Activated CD4-positive, alpha-beta T cell treated with anti-CD3 and anti-CD28 coated beads, Interleukin-2, amount 50 U/mL, for 16 hours (primary cell): ENCODE measurements around the gene YWHAG.
"Not testable (repeated sequence)": the region's sequence is repeated elsewhere in the genome, so short reads cannot be mapped to it uniquely, and the experiment has no call there.

Experiments used
- DNase-seq: peaks from one replicate; pipeline ENCODE4 v3.0.0-alpha.2; 2020

Gene YWHAG

GRCh38 chr7:76358481-76359110 lies at the start of gene YWHAG:
Gene YWHAG, minus strand, starts transcription at chr7:76358991. Its CDS starts 183 bp downstream, at chr7:76358808.
- peak; percentile 89 for DNase-seq

GRCh38 chr7:76408121-76408560 lies 49.4 kb upstream of the YWHAG start:
- no peak for DNase-seq

- DNase-seq = no peak
Observed at GRCh38 chr7:76407718-76408117, 48.9 kb upstream of the YWHAG start.

- DNase-seq = no peak
Observed at GRCh38 chr7:76405738-76406137, 46.9 kb upstream of the YWHAG start.

- DNase-seq = no peak
Observed at GRCh38 chr7:76403780-76404494, 45.1 kb upstream of the YWHAG start.

GRCh38 chr7:76403097-76403496 lies 44.3 kb upstream of the YWHAG start:
- not testable (repeated sequence) for DNase-seq

- DNase-seq = no peak
Observed at GRCh38 chr7:76400248-76400647, 41.5 kb upstream of the YWHAG start.

- DNase-seq = peak; percentile 86
Observed at GRCh38 chr7:76397409-76398183, 38.8 kb upstream of the YWHAG start.

GRCh38 chr7:76396864-76397263 lies 38.1 kb upstream of the YWHAG start:
- no peak for DNase-seq

- DNase-seq = no peak
Observed at GRCh38 chr7:76395965-76396726, 37.4 kb upstream of the YWHAG start.

- not testable (repeated sequence) for DNase-seq
Observed at GRCh38 chr7:76395605-76395964, 36.8 kb upstream of the YWHAG start.

- DNase-seq = no peak
Observed at GRCh38 chr7:76394957-76395356, 36.2 kb upstream of the YWHAG start.

GRCh38 chr7:76393116-76394031 lies 34.6 kb upstream of the YWHAG start:
- peak; percentile 94 for DNase-seq

- DNase-seq = no peak
Observed at GRCh38 chr7:76392531-76393115, 33.8 kb upstream of the YWHAG start.

- no peak for DNase-seq
Observed at GRCh38 chr7:76390092-76390491, 31.3 kb upstream of the YWHAG start.

- DNase-seq = not testable (repeated sequence)
Observed at GRCh38 chr7:76387789-76388188, 29.0 kb upstream of the YWHAG start.

- DNase-seq = no peak
Observed at GRCh38 chr7:76386691-76387260, 28.0 kb upstream of the YWHAG start.

GRCh38 chr7:76383089-76383944 lies 24.5 kb upstream of the YWHAG start:
- no peak for DNase-seq

- DNase-seq = no peak
Observed at GRCh38 chr7:76381814-76382213, 23.0 kb upstream of the YWHAG start.

GRCh38 chr7:76380623-76380966 lies 21.8 kb upstream of the YWHAG start:
- no peak for DNase-seq
